Right lung (tissue), 10 donors: ENCODE data around the gene PYGM. TPM values are rescaled to one million over a fixed set of nuclear protein-coding genes. Genes with fewer than 3 reads are reported as not detected.

ENCODE experiments used
- DNase-seq, 2 donors: peaks; one replicate each; pipeline ENCODE4 v3.0.0-alpha.2; 2013
- long read RNA-seq, 8 donors: transcript quantifications; one replicate each; lab custom pipeline, GENCODE V29; 2026
- polyA plus RNA-seq, 5 donors: library from polyadenylated mRNA; unstranded; fragments of 120-200 nt; gene quantifications; one replicate each; pipeline versions ENCODE4 v1.2.1 to v1.2.3, GENCODE V29; 2013; ENCODE audit warnings: inconsistent platforms in 1 of 5, low replicate concordance in 1 of 5; ENCODE audit not compliant: insufficient read length in 5 of 5, insufficient read depth in 1 of 5

PYGM gene
- 10 to 100 TPM in 1 of 5 donors, 1 to 10 TPM in 4; 1.7 to 12.9 (median 2.7) TPM for polyA plus RNA-seq
- long read RNA-seq, donor 1 = 0 reads
- long read RNA-seq, donor 2 = 0 reads
- long read RNA-seq, donor 3 = 0 reads
- long read RNA-seq, donor 4, partial matches to known transcripts = 0 of 1 reads
- long read RNA-seq, donor 4, other reads (novel, unspliced or antisense) = 0 of 1 reads
- long read RNA-seq, donor 5 = 0 reads
- long read RNA-seq, donor 6 = 0 reads
- long read RNA-seq, donor 7 = 0 reads
- long read RNA-seq, donor 8 = 0 reads

GRCh38 chr11:64759722-64760719 is at the start of gene PYGM:
PYGM (minus strand) TSS chr11:64759974; CDS start chr11:64759898, 76 bp downstream.
- peak; percentile 68 to 71 for DNase-seq

- DNase-seq = no peak
These were observed 45.7 kb upstream of the PYGM start for GRCh38 chr11:64805481-64805880.

DNA sequence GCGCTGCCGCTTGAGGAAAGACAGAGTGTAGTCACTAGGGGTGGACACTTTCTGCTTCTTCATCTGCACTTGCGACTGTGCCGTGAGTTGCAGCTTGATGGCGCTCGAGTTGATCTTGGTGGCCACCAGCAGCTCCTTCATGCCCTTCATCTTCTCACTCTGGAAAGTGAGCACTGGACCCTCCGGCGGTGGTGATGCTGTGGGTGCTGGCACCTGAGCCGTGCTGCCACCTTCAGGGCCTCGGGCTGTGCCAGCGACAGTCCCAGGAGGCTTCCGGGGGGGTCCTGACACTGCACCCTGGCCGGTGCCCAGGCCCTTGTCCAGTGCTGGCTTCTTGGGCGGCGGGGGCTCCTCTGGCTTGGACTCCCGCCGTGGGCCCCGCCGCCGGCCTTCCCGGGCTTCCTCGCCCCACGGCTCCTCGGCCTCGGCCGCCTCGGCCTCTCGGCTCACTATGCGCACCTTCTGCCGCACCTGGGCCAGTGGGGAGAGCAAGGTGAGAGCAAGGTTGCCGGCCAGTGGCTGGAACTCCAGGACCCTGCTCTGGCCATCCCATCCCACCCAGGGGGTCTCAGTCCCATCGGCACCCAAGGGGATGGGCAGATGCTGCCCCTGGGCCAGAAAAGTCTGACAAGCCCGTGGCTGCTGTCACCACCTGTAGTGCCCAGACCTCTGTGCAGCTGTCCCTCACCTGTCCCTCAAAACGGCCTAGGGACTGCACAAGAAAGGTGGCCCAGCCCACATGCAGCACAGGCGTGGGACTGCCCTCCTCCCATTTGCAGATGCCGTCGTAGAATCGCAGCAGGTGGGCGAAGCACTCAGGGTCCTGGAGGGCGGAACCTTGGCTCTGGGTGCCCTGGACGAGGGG is 44.8 kb upstream of the PYGM start:
- DNase-seq = no peak

- DNase-seq = no peak
These were observed 44.1 kb upstream of the PYGM start for GRCh38 chr11:64803846-64804345.

- peak; percentile 84 to 89 for DNase-seq
These were observed 43.5 kb upstream of the PYGM start, which contains the start of gene MAP4K2 for GRCh38 chr11:64803158-64803845. MAP4K2 (minus strand) TSS chr11:64803214; CDS start chr11:64803149, 65 bp downstream.

- no peak for DNase-seq
These were observed 42.8 kb upstream of the PYGM start for GRCh38 chr11:64802370-64803157.

- DNase-seq = no peak
These were observed 42.0 kb upstream of the PYGM start for GRCh38 chr11:64801561-64802369.

- DNase-seq = no peak
These were observed 41.3 kb upstream of the PYGM start for GRCh38 chr11:64801158-64801464.

DNA sequence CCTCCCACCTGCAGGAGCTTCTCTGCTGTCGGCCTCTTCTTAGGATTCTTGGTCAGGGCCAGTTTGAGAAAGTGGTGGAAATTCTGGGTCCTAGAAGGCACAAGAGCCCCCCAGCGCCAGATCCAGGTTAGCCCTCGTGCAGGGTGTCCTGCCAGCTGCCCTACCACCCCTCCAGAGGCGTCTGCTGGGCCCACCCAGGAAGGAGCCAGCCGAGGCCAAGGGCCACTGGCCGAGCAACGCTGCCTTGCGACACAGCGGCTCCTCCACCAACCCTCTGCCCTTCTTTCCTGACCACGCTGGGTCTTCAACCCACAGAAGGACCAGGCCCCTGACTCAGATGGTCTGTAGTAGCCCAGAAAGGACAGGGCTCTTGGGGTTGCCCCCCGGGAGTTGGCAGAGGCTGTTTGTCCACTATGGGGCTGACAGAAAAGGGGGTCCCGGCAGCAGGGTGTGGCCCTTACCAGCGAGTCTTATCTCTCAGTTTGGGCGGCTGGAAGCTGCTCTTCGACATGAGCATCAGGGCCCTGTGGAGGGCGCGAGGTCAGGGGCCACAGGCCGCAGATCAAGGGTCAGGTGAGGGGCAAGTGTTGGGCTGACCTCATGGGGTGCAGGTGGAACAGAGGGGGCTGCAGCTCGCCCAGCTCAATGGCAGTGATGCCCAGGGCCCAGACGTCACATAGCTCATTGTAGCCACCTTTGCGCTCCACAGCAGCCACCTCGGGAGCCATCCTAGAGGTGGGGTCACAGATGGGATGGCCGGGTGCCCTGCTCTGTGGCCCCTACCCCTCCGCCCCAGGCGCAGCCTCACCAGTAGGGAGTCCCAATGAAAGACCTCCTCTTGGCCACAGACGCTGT is 40.8 kb upstream of the PYGM start:
- no peak for DNase-seq

DNA sequence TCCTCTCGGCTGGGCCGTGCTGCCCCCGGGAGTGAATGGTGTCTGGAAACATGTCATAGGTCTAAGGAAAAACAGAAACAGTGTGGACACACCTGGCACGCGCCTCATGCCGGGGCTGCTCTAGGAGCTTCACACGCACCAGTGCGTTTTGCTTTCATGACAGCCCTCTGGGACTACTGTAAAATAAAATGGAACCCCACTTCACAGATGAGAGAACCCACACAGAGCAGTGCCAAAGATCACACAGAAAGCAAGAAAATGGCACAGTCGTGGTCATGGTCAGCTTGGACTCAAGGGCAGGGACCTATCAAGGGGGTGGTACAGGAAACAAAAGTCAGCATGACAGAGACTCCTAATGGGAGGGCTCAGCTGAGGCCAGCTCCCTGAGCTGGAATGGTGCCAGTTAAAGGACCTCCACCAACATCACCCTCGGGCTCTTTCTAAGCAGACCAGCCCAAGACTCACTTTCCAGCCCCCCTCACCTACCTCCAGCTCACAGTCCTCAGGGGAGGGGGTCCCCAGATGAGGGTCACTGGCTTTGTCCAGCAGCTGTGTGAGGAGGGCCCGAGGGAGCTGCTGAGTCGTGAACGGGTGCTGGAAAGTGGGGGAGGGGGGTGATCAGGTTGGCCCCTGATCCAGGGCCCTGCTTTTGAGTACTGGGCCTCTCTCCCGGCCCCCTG is 40.0 kb upstream of the PYGM start:
- DNase-seq = no peak

DNA sequence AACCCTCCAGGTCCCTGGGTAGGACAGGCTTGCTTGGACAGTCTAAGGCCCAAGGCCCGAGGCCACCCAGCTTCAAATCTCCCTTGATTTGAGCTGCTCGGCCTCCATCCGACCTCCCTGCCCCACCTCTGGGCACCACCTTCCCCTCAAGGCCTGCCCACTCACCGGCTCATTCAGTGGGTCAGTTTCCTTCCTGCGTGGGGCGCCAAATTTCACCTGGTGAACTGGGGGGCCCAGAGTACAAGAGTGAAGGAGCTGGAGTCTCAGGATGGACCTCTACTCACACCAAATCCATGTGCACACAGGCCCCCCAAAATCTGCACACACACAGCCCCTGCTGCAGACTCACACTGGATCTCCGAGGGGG is 39.5 kb upstream of the PYGM start:
- DNase-seq = no peak

DNA sequence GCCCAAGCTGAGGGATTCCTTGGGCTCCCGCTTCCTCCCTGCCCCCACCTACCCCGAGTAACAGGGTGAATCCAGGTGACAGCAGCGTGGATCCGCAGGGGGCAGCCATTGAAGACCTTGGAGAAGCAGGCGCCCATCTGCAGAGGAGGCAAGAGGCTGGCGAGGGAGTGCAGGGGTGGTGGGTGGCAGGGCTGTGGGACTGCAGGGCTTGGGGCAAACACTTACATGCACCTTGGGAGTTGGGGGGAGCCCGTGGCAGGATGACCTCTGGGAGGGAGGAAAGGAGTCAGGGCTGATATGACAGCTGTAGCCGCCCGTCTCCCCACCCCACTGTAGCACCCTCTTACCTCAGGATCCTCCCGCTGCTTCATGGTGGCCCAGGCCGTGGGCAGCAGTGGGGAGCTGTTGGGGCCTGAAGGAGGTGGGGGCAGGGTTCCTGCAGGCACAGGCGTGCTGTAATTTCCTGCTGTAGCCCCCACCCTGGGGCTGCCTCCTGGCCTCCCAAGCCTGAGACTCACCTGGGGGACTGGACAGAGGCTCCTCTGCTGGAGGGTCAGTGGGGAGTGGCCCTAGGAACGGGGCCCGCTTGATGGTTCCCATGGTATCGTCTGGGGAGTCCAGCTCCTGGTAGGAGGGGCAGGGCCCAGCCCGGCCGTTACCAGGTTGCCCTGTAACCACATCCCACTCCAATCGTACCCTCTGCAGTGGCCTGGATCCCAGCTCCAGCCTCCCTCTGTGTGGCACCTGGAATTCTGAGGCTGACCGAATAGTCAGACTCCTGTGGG is 37.2 kb upstream of the PYGM start:
- DNase-seq = no peak

DNA sequence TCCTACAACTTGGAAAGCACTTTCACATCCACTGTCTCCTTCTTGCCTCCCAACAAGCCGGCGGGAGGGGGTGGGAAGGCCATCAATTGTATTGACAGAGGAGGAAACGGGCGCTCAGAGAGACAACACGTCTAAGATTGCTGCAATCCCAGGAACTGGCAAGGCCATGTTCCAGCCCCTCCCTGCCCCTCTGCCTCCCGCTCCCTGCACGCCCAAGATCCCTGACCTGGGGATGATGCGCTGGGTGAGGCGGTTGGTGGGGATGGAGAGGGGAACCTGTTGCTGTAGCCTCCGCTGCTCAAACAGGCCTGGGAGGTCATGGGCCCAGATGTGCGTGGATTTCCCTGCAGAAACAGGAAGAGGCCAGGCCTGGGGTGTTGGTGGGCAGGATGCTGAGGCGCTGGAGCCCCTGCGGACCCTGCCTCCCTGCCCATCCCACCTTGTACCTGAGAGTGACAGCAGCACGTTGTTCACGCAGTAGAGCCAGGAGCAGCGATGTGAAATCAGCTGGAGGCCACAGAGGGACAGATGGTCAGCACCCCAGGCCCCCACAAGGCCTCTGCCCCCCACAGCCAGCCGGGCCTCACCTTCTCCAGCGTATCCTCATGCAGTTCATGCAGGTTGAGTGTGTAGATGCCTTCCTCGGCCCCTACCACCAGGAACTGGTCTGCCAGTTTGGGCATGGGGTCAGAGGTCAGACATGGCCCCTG is 36.4 kb upstream of the PYGM start:
- DNase-seq = no peak

GRCh38 chr11:64794526-64794925 is 34.8 kb upstream of the PYGM start:
- DNase-seq = no peak

DNA sequence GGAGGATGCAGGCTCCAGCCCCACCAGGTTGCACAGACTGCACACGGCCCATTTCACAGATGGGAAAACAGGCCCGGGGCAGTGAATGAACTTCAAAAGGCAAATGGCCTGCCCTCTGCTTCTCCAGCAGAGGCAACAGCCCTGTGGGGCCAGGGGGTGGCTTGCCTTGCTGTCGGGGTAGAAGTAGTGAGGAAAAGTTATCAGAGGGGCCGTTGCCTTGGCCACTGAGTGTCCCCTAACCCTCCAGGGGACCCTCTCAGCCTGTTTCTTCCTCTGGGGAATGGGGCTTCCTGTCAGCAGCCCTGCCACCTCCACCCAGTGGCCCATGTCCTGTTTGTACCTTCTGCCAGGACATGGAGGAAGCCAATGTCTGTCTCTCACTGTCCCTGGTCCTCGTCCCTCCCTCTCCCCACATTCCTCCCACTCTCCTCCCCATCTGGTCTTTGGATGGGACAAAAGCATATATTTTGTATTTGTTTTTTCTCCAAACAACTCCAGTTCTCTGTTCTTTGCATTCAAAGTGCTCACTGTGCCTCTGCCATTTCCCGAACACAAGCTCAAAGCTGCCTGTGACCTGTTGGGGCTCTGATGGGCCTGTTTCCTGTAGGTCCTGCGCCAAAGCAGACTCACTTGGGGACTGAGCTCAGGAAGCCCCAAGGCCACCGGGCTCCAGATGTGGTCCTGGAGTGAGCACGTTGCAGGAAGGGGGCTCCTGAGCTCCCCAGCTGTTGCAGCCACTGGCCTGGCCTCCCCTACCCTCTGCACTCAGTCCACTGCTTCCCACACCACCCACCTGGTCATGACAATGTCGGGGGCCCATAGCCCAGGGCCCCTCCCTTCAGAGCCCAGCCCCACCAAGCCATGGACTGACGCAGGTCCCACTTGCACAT is 33.7 kb upstream of the PYGM start:
- no peak for DNase-seq
